Suppressor macrophage treated with lipopolysaccharide for 4 hours (primary cell): ENCODE measurements around the gene LPP.
"Not testable (repeated sequence)": the region's sequence is repeated elsewhere in the genome, so short reads cannot be mapped to it uniquely, and the experiment has no call there.

Experiments
- DNase-seq: peaks from one replicate; pipeline ENCODE4 v3.0.0-alpha.2; 2020

LPP gene

DNA sequence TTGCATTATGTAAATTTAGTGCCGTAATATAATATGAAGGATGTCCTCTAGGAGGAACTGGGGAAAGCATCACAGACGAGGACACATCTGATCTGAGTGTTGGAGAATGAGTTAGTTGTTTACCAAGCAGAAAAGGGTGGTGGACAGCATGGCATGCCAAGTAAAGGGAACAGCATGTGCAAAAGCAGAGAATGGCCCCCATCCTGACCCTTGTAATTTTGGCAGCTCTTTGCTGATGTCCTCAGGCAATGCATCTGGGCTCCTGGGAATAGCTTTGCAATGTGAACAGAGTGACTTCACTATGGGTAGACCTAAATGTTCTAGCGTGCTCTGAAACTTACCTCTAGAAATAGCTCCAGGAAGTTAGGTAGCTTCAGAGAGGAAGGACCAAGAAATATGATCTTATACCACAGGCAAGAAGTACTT, 263.3 kb downstream of the LPP start:
- no peak for DNase-seq

DNA sequence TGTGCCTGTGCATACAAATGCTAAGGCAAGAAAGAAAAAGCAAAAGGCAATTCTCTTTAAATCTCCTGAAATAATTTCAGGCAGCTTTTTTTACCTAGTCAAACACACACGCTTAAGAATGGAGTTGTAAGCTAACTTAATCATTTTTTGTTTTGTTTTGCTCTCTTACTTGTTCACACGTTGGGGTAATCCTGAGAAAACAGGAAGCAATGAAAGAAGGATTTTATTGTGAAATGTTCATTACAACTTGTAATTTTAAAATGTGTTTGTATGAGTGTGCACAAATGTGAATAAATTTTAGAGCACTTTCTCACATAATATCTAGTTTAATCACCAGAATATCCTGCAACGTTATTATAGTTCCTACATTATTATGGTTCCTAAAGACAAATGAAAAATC, 263.8 kb downstream of the LPP start:
- DNase-seq, result peak; percentile 51

DNA sequence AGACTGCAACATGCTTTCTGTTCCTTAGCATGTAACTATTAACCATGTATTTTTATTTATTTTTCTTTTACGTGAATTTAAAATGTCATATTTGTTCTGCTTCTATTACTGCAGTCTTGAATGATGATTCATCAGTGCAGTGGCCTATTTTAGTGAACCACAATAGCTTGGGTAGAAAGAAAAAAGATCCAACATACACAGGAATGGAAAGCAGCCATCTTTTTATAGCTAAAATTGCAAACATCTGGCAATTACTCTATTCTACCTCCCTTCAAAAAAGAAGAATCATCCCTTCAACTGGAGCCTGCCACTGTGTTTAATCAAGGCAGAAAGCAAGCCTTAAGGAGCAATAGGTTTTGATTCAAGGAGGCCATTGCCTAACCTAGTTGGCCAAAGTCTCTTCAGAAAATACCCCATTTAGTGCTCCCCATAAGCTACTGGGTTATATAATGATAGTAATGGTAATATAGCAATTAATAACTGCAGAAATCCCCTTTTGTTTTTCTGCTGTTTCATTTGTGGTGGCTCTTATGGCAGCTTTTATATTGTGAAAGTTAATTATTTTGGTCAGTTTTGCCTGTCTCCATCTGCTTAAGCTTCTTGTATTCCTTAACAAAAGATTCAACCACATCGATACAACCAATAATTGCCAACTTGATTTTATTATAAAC, 267.3 kb downstream of the LPP start:
- no peak for DNase-seq

DNA sequence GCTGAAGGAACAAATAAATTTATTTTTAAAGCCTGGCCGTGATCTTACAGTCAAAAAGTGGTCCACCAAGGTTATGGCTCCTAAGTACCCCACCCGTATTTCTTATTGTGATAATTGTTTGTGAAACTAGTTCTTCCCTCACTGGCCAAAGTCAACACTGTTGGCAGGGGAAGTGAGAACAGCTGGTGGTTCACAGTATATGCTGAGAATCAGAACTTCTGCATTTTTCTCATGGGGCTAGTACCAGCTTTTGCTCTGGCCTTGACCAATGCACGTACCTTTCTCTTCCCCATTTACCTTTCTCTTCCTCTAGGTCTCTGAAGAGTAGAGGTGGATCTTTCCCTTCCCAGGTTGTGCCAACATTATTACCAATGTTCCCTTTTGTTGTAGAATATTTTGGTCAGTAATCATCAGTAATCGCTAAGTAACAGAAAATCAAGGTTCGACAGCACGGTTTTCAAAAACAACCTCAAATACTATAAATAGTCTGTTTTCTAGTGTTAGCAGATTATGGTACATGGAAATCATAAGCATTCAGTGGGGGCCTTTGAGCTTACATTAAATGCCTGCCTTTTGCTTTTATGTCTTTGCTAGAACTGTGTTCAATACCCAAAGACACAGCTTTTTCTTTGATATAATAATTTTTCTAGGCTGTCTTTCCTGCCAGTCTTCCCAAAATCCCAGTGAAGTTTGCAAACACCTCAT, 268.0 kb downstream of the LPP start:
- DNase-seq, result peak; percentile 88

DNA sequence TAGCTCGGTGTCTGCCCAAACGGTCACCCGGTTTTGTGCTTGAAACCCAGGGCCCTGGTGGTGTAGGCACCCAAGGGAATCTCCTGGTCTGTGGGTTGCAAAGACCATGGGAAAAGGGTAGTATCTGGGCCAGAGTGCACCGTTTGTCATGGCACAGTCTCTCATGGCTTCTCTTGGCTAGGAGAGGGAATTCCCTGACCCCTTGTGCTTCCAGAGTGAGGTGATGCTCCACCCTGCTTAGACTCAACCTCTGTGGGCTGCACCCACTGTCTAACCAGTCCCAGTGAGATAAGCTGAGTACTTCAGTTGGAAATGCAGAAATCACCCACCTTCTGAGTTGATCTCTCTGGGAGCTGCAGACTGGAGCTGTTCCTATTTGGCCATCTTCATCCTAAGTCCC, 274.0 kb downstream of the LPP start:
- DNase-seq, result peak; percentile 44

DNA sequence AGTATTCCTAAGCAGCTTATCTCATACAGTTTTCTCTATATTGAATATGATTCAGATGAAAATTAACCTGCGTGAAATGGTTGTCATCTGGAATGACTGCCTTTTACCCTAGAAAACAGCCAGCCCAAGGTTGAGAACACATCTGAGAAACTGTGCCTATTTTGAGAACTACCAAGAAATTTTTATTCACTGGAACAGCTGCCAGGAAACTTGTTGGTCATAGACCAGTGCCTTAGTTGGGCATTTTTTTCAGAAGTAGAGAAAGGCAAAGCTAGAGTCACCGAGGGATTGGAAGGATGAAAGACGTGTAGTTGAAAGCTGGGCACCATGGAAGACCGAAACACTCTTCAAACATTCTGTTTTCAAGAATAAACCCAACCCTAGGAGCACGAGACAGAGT, 277.1 kb downstream of the LPP start:
- DNase-seq, result no peak

DNA sequence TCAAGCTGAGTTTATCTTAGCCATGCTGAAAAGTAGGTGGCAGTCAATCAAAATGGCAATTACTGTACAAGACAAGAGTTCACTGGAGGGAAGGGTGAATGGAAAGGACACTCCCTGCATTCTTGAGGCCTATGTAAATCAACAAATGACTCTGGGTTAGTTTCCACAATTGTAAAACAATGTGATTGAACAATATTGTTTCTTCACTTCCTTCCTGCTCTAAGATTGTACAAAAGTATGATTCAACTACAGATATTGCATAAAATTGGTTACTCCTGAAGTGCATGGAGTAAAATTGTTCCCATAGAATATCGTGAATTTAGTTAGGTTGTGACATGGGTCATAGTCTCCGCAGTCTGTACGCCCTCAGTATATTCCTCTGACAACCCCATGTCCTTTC, 277.6 kb downstream of the LPP start:
- DNase-seq, result peak; percentile 89

DNA sequence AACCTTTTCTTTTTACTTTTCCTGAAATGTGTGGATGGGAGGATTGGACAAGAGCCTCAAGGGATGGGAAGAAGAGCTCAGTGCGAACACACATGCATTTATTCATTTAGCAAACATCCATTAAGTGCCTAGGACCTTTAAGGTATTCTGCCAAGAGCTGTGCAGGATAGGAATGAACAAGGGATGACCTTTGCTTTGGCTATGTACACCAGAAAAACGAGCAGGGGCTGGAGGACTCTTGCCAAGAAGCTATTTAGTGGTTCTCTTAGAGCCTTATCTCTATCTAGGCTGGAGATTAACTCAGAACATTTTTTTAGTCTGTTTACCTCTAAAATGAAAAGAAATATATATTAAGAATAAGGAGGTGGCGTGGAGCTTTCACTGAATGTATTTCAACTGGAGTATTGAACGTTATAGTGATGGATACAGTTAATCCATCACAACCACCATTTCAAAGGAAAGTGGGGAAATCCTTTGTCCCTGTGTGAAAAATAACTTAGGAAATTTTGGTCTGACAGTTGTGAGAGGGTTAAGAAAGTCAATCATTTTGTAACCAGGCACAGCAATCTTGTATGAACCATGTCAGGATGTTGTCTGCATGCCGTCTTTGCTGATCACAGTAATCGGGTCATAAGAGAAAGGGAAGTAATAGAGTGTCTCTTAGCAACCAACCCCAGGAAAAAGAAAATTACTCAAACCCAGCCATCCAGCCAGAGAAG, 279.0 kb downstream of the LPP start:
- peak; percentile 80 for DNase-seq

DNA sequence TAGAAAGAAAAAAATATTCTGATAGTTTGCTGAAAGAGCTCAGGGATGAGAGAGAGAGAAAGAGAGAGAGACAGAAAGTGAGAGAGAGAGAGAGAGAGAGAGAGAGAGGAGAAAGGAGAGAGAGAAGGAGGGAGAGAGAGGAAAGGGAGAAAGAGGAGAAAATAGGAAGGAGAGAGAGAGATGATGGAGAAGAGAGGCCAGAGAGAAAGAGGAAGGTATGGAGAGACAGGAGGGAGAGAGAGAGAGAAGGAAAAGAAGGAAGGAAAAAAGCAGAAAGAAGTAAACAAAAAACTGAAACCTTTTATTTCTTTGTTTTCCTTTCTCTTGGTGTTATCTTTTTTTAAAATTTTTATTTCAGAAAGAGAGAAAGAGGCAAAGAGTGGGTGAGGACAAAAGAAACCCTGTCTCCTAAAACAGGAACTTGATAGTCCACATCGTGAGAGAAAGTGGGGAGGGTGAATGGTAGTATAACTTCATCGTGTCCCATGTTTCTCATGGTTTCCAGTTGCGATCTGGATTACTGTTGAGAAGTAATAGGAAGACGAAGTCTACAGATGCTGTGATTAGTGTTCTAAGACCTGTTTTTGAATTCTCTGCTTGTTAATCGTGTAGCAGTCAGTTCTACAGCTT, 279.7 kb downstream of the LPP start:
- peak; percentile 56 for DNase-seq

DNA sequence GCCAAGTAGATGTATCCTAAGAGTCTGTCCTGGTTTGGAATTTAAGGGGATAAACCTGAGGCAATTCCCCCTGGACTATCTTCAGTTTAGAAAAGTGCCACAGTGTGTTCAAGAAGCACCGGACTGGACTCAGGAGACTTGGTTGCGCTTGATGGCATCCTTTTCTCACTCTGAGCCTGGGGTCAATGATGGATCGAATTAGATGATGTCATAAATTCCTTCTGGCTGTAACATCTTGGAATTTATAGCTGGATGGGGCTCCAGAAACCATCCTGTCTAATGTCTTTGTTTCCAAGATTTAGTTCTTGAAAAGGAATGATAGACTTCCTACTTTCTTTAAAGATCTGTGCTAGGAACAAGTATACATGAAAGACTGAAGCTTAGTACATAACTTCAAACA, 280.6 kb downstream of the LPP start:
- no peak for DNase-seq

DNA sequence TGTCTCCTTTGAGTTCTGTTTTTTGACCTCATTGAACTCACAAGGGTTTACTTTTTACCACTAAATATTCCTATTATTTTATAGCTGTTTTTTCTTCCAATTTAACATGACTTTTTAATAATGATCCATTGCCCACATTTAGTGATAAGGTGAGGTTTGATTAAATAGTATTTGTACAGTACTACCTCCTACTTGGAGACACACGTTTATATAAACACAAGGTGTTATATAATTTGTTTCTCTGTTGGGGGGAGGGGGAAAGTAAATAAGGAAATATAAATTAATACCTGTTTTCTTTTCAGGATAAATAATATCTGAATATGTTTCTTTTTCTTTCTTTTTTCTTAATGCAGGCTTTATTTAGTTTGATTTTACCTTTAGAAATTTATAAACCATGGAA, 281.3 kb downstream of the LPP start:
- no peak for DNase-seq

DNA sequence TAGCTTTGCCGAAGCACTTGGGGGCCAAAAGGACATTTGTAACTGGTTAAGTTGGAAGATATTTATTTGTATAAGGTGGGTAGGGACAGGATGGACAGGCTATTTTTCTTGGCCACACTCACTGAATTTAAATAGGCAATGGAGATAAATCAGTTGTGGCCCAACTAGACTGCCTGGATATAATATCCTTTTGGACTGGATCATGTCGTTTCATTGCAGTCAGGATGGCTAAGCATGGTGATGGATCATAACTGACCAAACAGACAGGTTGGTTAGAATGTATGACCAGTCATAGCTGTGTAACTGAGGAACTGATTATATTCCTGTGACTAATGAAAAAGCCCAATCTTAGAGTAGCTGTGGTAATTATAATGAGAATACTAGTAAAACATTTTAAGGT, 284.0 kb downstream of the LPP start:
- DNase-seq, result no peak

DNA sequence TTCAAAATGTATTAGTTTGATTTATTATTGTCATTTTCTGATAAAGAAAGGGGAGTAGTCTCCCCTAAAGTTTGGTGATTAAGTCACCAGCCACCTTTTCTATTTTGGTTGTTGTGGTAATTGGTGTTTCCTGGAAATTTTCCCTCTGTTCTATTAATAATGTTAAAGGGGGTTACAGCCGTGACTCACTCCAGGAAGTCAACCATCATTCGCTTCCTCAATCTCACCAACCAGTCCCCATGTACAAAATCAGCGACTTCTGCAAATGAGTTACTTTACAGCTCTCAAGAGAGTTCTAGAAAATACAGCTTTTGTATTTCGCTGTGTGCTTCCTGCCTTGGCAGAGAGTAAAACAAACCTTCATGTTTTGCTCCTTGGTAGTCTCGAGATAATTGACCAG, 285.1 kb downstream of the LPP start:
- DNase-seq, result peak; percentile 87

DNA sequence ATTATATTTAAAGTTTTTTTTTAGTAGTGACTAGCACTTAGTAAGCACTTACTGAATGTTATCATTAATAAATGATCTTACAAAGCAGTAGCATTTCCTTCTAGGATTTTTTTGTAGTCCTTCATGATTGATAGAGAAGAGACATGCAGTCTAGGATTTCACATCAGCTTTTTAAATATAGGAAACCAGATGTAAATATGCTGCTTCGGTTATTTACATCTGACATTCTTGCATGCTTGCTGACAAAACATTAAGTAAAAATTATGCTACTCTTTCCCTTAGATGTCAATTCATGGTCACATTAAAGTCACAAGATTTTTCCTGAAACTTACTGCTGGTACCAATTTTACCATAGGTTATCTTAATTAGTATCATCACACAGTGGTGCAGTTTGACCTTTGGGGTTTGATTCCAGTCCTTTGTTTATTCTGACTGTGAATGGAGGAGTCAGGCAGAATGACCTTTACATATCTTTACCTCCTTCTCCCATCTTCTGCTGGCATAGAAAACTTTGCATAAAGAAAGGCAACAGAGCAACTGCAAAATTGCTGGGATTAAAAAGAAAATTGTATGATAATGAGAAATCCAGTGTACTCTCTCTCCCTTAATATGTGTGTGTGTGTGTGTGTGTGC, 286.5 kb downstream of the LPP start:
- no peak for DNase-seq

DNA sequence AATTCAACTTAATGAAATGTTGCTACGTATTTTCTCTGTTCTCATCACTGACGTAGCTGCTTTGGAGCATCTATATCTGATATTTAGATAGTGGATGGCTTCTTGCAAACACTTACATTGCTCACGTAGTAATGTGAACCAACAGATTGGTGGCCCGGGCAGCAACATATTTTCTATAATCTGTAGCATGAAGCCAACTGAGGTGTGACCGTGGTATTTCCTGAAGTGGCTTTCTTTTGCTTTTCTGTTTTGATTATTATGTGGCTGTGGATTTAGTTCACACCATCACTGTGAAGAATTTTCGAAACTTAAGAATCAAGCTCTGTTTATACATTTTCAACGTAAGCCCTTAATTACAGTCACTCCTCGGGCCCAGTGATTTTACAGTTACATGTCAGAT, 288.5 kb downstream of the LPP start:
- DNase-seq, result no peak

DNA sequence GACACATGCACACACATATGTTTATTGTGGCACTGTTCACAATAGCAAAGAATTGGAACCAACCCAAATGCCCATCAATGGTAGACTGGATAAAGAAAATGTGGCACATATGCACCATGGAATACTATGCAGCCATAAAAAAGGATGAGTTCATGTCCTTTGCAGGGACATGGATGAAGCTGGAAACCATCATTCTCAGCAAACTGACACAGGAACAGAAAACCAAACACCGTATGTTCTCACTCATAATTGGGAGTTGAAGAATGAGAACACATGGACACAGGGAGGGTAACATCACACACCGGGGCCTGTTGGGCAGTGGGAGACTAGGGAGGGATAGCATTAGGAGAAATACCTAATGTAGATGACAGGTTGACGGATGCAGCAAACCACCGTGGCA, 291.2 kb downstream of the LPP start:
- not testable (repeated sequence) for DNase-seq

DNA sequence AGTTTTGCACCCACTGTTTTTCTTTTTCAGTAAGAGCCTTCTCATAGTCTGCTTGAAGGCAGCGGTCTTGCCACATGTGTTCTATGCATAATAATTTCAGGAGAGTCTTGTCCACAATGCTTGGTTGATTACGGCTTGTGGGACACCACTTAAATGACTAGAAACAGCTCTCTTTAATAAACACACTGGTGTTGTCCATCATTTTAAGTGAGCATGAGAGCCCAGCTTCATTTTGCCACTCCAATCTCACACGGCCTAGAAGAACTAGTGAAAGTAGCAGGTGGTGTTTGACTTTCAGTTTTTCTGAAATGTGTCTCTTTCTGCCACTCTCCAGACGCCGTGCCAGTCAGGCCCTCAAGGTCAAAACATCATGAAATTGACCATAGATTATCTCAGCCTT, 292.1 kb downstream of the LPP start:
- no peak for DNase-seq

DNA sequence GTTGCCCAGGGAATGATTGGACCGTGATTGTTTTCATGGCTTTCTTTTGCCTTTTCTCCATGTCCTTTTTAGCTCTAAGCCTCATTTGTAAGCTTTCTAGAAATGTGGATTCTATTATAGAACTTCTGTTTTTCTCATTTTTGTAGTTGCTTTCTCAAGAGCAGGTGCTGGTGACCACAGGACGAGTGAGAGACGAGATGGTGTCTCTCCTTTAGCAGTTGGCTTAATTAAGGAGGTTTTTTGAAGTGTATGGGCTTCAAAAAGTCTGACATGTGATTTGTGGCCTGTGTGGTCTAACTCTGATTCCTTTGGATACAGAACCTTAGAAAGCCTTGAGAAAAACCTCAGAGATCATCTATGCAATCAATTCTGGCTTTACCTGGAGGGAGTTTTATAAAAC, 292.8 kb downstream of the LPP start:
- no peak for DNase-seq

DNA sequence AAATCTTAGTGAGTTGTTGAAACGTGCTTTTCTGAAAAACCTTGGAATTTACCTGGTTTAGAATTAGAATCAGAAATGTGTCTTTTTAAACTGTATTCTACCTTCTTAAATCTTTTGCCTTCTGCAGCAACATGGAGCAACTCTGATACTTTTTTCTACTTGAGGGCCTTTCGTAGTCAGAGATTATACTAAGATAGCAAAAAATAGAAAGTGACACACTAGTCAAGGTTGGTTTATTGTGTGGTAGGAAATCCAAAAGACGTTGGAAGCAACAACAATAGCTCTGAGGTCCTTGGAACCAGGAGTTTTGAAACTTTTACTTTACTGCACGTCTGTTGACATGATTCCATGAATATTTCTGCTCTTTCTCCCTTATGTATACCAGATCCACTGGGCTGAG, 294.9 kb downstream of the LPP start:
- no peak for DNase-seq

DNA sequence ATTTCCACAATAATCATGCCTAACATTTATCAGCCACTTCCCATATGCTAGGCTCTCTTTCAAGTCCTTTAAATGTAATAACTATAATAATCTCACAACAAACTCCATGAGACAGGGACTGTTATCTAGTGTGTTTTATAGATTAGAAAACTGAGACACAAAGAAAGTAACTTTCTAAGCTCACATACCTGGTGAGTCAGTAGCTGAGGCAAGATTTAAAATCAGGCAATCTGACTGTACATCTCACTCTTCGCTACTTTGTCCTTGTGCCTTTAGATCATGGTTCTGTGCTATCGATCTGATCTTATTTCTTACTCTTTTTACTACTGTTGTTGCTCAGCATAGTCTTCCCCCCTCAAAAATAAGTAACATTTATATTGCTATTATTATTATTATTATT, 295.5 kb downstream of the LPP start:
- DNase-seq, result no peak

DNA sequence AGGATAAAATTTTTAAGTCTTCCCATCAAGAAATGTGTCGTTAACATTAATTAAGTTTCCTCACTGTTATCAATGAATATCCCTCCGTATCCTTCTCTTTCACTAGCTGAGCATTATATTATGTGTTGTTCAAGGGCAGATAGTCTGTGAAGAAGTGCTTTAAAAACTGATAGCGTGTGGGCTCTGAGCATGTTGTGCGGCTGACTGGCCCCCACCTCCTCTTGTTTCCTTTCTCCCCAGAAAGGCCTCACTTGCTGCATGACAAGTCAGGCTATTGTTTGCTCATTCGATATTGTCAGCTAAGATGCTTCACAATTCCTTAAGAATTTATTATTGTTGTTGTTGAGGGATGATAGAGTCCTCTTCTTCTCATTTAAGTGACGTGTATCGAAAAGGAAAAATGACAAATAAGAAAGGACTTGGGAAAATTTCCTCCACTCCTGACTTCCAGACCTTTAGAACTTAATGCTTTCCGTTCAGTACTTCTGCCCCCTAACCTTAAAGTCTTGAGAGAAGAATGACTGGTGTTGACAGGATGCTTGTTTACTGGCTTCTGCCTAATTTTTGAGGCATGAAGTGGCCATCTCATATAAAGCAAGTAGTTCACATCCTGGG, 298.3 kb downstream of the LPP start:
- DNase-seq, result no peak

DNA sequence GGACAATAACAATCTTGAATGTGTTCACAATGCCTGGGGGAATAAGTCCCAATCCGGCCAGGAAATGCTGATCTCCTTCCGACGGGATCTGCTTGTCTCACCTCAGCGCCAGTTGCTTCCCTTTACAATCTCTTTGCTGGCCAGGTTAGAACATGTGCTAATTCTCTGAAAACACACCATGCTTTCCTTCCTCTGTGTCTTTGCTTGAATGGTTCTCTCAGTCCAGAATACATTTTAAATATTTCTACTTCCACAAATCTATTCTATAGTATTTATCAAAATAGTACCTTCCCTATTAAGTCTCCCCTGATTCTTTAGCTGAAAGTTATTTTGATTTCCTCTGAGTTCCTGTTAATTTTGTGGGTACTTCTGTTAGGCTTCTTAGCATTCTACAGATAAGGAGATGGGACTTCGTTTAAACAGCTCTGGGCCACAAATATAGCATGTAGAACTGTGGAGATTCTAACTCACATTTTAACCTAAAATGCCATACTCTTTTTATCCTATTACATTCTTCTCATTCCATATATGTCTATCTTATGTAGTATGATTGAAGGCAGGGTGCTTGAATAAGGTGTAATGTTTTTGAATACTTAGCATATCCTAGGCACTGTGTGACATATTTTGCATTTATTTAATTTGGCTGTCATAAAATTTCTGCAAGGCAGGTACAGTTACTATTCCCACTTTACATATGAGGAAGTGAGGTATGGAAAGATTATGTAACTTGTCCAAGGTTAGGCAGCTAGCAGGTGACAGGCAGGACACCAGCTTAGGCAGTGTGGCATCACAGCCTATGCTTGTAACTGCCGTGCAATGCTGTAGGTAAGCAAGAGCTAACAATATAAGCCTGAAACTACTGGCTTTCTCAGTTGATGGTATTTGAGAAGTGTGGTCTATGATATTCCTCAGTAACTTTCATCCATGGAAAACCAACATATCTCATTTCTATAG, 299.8 kb downstream of the LPP start:
- DNase-seq, result no peak
